ENCODE measurements around the gene CAVIN4.

CAVIN4 gene

GRCh38 chr9:100577776-100578448, at the start of gene CAVIN4:
Gene CAVIN4, plus strand, starts transcription at chr9:100578079. Its CDS starts 65 bp downstream, at chr9:100578144.
- H3K36me3 ChIP-seq (ENCODE audit: insufficient read depth, low read length) = peaks cover 6% of the 10 kb centered on the region; the same call in 1 of the 2 replicates
- H3K9me2 ChIP-seq (replicated peaks; ENCODE audit: low read depth, low read length) = no peaks in the 10 kb centered on the region
- no peak within 1 kb of the TSS for H2AFZ ChIP-seq (ENCODE audit: low read length)
- no peaks in the 10 kb centered on the region for H3K27me3 ChIP-seq (ENCODE audit: insufficient read depth, low read length, poor library complexity, severe bottlenecking)
- no peaks in the 10 kb centered on the region for H3F3A ChIP-seq (ENCODE audit: low read depth)
- H3K9ac ChIP-seq (ENCODE audit: low read depth, low read length, poor library complexity, severe bottlenecking) = no peak within 1 kb of the TSS
- no peaks in the 10 kb centered on the region for H4K20me1 ChIP-seq (ENCODE audit: insufficient read depth, low read length, poor library complexity, severe bottlenecking)
- H3K4me3 ChIP-seq (ENCODE audit: low read length, poor library complexity, severe bottlenecking) = no peak within 1 kb of the TSS
- no peaks in the 10 kb centered on the region for H3K79me2 ChIP-seq (ENCODE audit: insufficient read depth, low read length)
- H3K9me3 ChIP-seq (ENCODE audit: insufficient read depth, low read depth, low read length) = no peaks in the 10 kb centered on the region
- H3K4me1 ChIP-seq (ENCODE audit: insufficient read depth, low read length, poor library complexity, severe bottlenecking) = no peaks in the 10 kb centered on the region
- no peak for TF ChIP-seq EZH2phosphoT487 (IDR thresholded peaks at IDR 0.05; ENCODE audit: borderline replicate concordance)
- H3K4me2 ChIP-seq (ENCODE audit: low read depth, low read length, poor library complexity, severe bottlenecking) = no peak within 1 kb of the TSS

GRCh38 chr9:100534401-100534800, 43.5 kb upstream of the CAVIN4 start:
- H3K27me3 ChIP-seq (ENCODE audit: insufficient read depth, low read length, poor library complexity, severe bottlenecking) = no peaks in the 10 kb centered on the region
- TF ChIP-seq CTCF (conservative IDR thresholded peaks at IDR 0.05; ENCODE audit: low read length) = no peak
- no peak for TF ChIP-seq EZH2phosphoT487 (IDR thresholded peaks at IDR 0.05; ENCODE audit: borderline replicate concordance)
- no peaks in the 10 kb centered on the region for H3K79me2 ChIP-seq (ENCODE audit: insufficient read depth, low read length)
- H4K20me1 ChIP-seq (ENCODE audit: insufficient read depth, low read length, poor library complexity, severe bottlenecking) = no peaks in the 10 kb centered on the region
- no peaks in the 10 kb centered on the region for H3K36me3 ChIP-seq (ENCODE audit: insufficient read depth, low read length)
- H3K9me3 ChIP-seq (ENCODE audit: insufficient read depth, low read depth, low read length) = no peaks in the 10 kb centered on the region
- H3K4me1 ChIP-seq (ENCODE audit: insufficient read depth, low read length, poor library complexity, severe bottlenecking) = no peaks in the 10 kb centered on the region
- no peak overlapping the region for H3K4me3 ChIP-seq (ENCODE audit: low read length, poor library complexity, severe bottlenecking)
- no peak overlapping the region for H3K9ac ChIP-seq (ENCODE audit: low read depth, low read length, poor library complexity, severe bottlenecking)
- H3K4me2 ChIP-seq (ENCODE audit: low read depth, low read length, poor library complexity, severe bottlenecking) = no peak overlapping the region
- no peaks in the 10 kb centered on the region for H3K9me2 ChIP-seq (replicated peaks; ENCODE audit: low read depth, low read length)
- H3F3A ChIP-seq (ENCODE audit: low read depth) = no peaks in the 10 kb centered on the region
- H2AFZ ChIP-seq (ENCODE audit: low read length) = no peak overlapping the region

- H4K20me1 ChIP-seq (ENCODE audit: insufficient read depth, low read length, poor library complexity, severe bottlenecking) = no peaks in the 10 kb centered on the region
- H3K4me3 ChIP-seq (ENCODE audit: low read length, poor library complexity, severe bottlenecking) = no peak overlapping the region
- H3K79me2 ChIP-seq (ENCODE audit: insufficient read depth, low read length) = no peaks in the 10 kb centered on the region
- no peaks in the 10 kb centered on the region for H3K4me1 ChIP-seq (ENCODE audit: insufficient read depth, low read length, poor library complexity, severe bottlenecking)
- H3K9ac ChIP-seq (ENCODE audit: low read depth, low read length, poor library complexity, severe bottlenecking) = no peak overlapping the region
- H3K4me2 ChIP-seq (ENCODE audit: low read depth, low read length, poor library complexity, severe bottlenecking) = no peak overlapping the region
- peaks cover 4% of the 10 kb centered on the region; the same call in 1 of the 2 replicates for H3K9me3 ChIP-seq (ENCODE audit: insufficient read depth, low read depth, low read length)
- TF ChIP-seq EZH2phosphoT487 (IDR thresholded peaks at IDR 0.05; ENCODE audit: borderline replicate concordance) = no peak
- no peak for TF ChIP-seq CTCF (conservative IDR thresholded peaks at IDR 0.05; ENCODE audit: low read length)
- H3F3A ChIP-seq (ENCODE audit: low read depth) = no peaks in the 10 kb centered on the region
- H3K36me3 ChIP-seq (ENCODE audit: insufficient read depth, low read length) = no peaks in the 10 kb centered on the region
- no peak overlapping the region for H2AFZ ChIP-seq (ENCODE audit: low read length)
- H3K9me2 ChIP-seq (replicated peaks; ENCODE audit: low read depth, low read length) = no peaks in the 10 kb centered on the region
- H3K27me3 ChIP-seq (ENCODE audit: insufficient read depth, low read length, poor library complexity, severe bottlenecking) = no peaks in the 10 kb centered on the region
Measured at GRCh38 chr9:100540327-100540726, 37.6 kb upstream of the CAVIN4 start.

- H3K79me2 ChIP-seq (ENCODE audit: insufficient read depth, low read length) = no peaks in the 10 kb centered on the region
- no peak overlapping the region for H3K9ac ChIP-seq (ENCODE audit: low read depth, low read length, poor library complexity, severe bottlenecking)
- H4K20me1 ChIP-seq (ENCODE audit: insufficient read depth, low read length, poor library complexity, severe bottlenecking) = no peaks in the 10 kb centered on the region
- peaks cover 24% of the 10 kb centered on the region; the same call in 1 of the 2 replicates for H3K36me3 ChIP-seq (ENCODE audit: insufficient read depth, low read length)
- no peaks in the 10 kb centered on the region for H3F3A ChIP-seq (ENCODE audit: low read depth)
- no peak overlapping the region for H3K4me3 ChIP-seq (ENCODE audit: low read length, poor library complexity, severe bottlenecking)
- no peak overlapping the region for H2AFZ ChIP-seq (ENCODE audit: low read length)
- peaks cover 4% of the 10 kb centered on the region; the same call in 1 of the 2 replicates for H3K9me3 ChIP-seq (ENCODE audit: insufficient read depth, low read depth, low read length)
- H3K27me3 ChIP-seq (ENCODE audit: insufficient read depth, low read length, poor library complexity, severe bottlenecking) = no peaks in the 10 kb centered on the region
- no peaks in the 10 kb centered on the region for H3K9me2 ChIP-seq (replicated peaks; ENCODE audit: low read depth, low read length)
- H3K4me1 ChIP-seq (ENCODE audit: insufficient read depth, low read length, poor library complexity, severe bottlenecking) = no peaks in the 10 kb centered on the region
- H3K4me2 ChIP-seq (ENCODE audit: low read depth, low read length, poor library complexity, severe bottlenecking) = no peak overlapping the region
- no peak for TF ChIP-seq EZH2phosphoT487 (IDR thresholded peaks at IDR 0.05; ENCODE audit: borderline replicate concordance)
- TF ChIP-seq CTCF (conservative IDR thresholded peaks at IDR 0.05; ENCODE audit: low read length) = no peak
Measured at GRCh38 chr9:100549048-100549447, 28.8 kb upstream of the CAVIN4 start.

Measured in Loucy (cell line).